IPS-11a (cell line): ENCODE results near the gene TBC1D24.

Experiments used
- H3K4me3 ChIP-seq: one replicate; pipeline ENCODE4 v1.5.1; 2013; ENCODE audit warnings: low read depth, low read length, control low read depth

TBC1D24 gene

GRCh38 chr16:2514333-2515179, 39.6 kb downstream of the TBC1D24 start:
- H3K4me3 ChIP-seq: peak overlapping the region; percentile 77

- H3K4me3 ChIP-seq: peak overlapping the region; percentile 77
These were observed 40.4 kb downstream of the TBC1D24 start for GRCh38 chr16:2515180-2515851.

- no peak overlapping the region for H3K4me3 ChIP-seq
These were observed 41.7 kb downstream of the TBC1D24 start for GRCh38 chr16:2516391-2517240.

- no peak overlapping the region for H3K4me3 ChIP-seq
These were observed 43.2 kb downstream of the TBC1D24 start for GRCh38 chr16:2517954-2518605.

- no peak overlapping the region for H3K4me3 ChIP-seq
These were observed 44.1 kb downstream of the TBC1D24 start for GRCh38 chr16:2518823-2519710.

GRCh38 chr16:2519711-2520080, 44.8 kb downstream of the TBC1D24 start:
- no peak overlapping the region for H3K4me3 ChIP-seq

- peak within 1 kb of the TSS; percentile 61 for H3K4me3 ChIP-seq
These were observed 45.3 kb downstream of the TBC1D24 start, which contains the start of gene AMDHD2 for GRCh38 chr16:2520097-2520783. Gene AMDHD2 (plus strand): TSS chr16:2520371. CDS start chr16:2520459, 88 bp downstream.

GRCh38 chr16:2520784-2521531, 46.0 kb downstream of the TBC1D24 start:
- peak overlapping the region; percentile 61 for H3K4me3 ChIP-seq

- no peak overlapping the region for H3K4me3 ChIP-seq
These were observed 48.9 kb downstream of the TBC1D24 start for GRCh38 chr16:2523801-2524231.

- no peak overlapping the region for H3K4me3 ChIP-seq
These were observed 49.5 kb downstream of the TBC1D24 start for GRCh38 chr16:2524339-2524938.

- H3K4me3 ChIP-seq: no peak overlapping the region
These were observed 51.2 kb downstream of the TBC1D24 start for GRCh38 chr16:2526135-2526534.

- no peak overlapping the region for H3K4me3 ChIP-seq
These were observed 52.3 kb downstream of the TBC1D24 start for GRCh38 chr16:2527071-2527783.

- H3K4me3 ChIP-seq: no peak overlapping the region
These were observed 52.8 kb downstream of the TBC1D24 start for GRCh38 chr16:2527784-2528100.

- no peak overlapping the region for H3K4me3 ChIP-seq
These were observed 53.5 kb downstream of the TBC1D24 start for GRCh38 chr16:2528161-2529060.

GRCh38 chr16:2529061-2529931, 54.4 kb downstream of the TBC1D24 start:
- no peak overlapping the region for H3K4me3 ChIP-seq
